ENCODE measurements around the gene RHOBTB3. TPM values are rescaled to one million over a fixed set of nuclear protein-coding genes. Genes with fewer than 3 reads are reported as not detected.
A peak's percentile ranks its signal among the peaks of the same experiment; 100 is the strongest.
"Not testable (repeated sequence)": the region's sequence is repeated elsewhere in the genome, so short reads cannot be mapped to it uniquely, and the experiment has no call there.

RHOBTB3 gene
- polyA plus RNA-seq, 4 donors: 5.8 to 42.2 (median 12.1) TPM

DNA sequence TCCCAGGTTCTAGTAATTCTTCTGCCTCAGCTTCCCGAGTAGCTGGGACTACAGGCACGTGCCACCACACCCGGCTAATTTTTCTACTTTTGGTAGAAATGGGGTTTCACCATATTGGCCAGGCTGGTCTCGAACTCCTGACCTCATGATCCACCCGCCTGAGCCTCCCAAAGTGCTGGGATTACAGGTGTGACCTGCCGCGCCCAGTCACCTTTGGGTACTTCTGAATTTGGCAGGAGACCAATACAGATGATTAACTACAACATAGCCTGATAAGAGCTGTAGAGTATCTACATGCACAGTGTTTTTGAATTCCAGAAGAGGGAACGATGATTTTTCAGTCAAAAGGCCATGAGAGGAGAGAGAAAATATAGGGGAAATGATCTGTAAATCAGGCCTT lies 81.9 kb downstream of the RHOBTB3 start:
- H3K4me1 ChIP-seq (ENCODE audit: control insufficient read depth in 3 of 3, insufficient read depth in 2 of 3, low read depth in 1 of 3, low read length in 2 of 3): peaks cover 21 to 55% (median 35%) of the 10 kb centered on the region in 3 donors
- not testable (repeated sequence) for FAIRE-seq; H3K27ac ChIP-seq (ENCODE audit: low read depth in 1 of 3, low read length in 2 of 3); H3K4me3 ChIP-seq (ENCODE audit: low read depth in 1 of 3, low read length in 3 of 3); H3K9me3 ChIP-seq (ENCODE audit: control insufficient read depth in 2 of 2, insufficient read depth in 1 of 2, low read depth in 1 of 2, low read length in 1 of 2); H3K27me3 ChIP-seq (ENCODE audit: control insufficient read depth in 3 of 3, insufficient read depth in 3 of 3, low read length in 3 of 3)
- DNase-seq: peak; percentile 28 to 85
- WGBS, 3 donors: 22 to 71% (median 42%) methylated on average over 8 of the region's 8 CpGs
- peaks cover 2 to 40% (median 7%) of the 10 kb centered on the region in 3 donors for H3K36me3 ChIP-seq (ENCODE audit: control insufficient read depth in 3 of 3, insufficient read depth in 2 of 3, low read depth in 1 of 3, low read length in 3 of 3)

DNA sequence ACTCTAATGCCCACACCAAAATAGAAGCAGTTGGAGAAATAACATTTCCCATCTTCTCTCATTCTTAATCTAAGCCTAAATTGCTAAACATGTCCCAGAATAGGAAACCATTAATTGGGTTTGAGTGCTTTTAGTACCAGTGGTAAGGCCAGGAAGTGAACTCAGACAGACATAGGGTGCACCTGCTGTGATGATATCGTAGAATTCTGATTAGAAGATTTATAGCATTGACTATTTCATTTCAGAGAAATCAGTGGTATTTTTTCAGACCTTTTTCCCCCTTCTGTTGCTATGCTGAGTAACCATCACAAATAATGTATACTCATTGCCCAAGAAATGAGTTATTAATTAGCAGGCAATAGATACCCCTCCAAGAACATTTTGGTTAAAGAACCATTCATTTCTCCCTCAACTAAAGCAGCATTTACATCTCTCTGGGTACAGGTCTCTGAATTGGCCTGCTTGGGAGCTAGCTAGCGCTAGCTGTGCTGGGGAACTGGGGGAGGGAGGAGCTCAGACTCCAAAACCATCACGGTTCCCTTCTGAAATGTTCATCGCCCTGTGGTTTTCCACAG lies 84.1 kb downstream of the RHOBTB3 start:
- Histone ChIP-seq H3K27me3 (ENCODE audit: control insufficient read depth in 3 of 3, insufficient read depth in 3 of 3, low read length in 3 of 3) (no peaks in the 10 kb centered on the region), H3K4me1 (ENCODE audit: control insufficient read depth in 3 of 3, insufficient read depth in 2 of 3, low read depth in 1 of 3, low read length in 2 of 3) (peaks cover 8 to 42% (median 22%) of the 10 kb centered on the region in 3 donors), H3K27ac (ENCODE audit: low read depth in 1 of 3, low read length in 2 of 3) (peak overlapping the region in 1 of 3 donors; percentile 30), H3K9me3 (ENCODE audit: control insufficient read depth in 2 of 2, insufficient read depth in 1 of 2, low read depth in 1 of 2, low read length in 1 of 2) (no peaks in the 10 kb centered on the region), H3K4me3 (ENCODE audit: low read depth in 1 of 3, low read length in 3 of 3) (no peak overlapping the region), H3K36me3 (ENCODE audit: control insufficient read depth in 3 of 3, insufficient read depth in 2 of 3, low read depth in 1 of 3, low read length in 3 of 3) (peaks cover 2 to 39% (median 7%) of the 10 kb centered on the region in 3 donors)
- DNase-seq (no peak), FAIRE-seq (no peak)
- WGBS, 3 donors: 69 to 84% (median 72%) methylated on average over 4 of the region's 4 CpGs

DNA sequence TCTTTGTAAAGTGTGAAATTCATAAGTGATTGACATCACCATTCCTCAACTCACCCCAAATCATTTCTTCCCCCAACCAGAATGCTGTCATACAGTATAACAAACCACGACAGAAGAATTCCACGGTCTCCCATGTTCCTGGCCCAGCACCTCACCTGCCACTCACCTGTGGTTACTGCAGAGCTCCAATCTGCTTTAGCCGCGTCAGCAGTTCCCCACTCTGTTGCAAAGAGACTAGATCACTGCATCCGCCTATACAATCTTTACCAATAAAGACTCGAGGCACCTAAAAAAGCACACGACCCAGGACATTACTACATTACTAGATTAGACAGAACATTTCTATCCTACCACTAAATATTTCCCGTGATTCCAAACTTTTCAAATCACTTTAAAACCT lies 85.2 kb downstream of the RHOBTB3 start:
- no peak for DNase-seq
- H3K4me3 ChIP-seq (ENCODE audit: low read depth in 1 of 3, low read length in 3 of 3): no peak overlapping the region
- no peak for FAIRE-seq
- no peak overlapping the region for H3K27ac ChIP-seq (ENCODE audit: low read depth in 1 of 3, low read length in 2 of 3)
- peaks cover 2 to 44% (median 6%) of the 10 kb centered on the region in 3 donors for H3K36me3 ChIP-seq (ENCODE audit: control insufficient read depth in 3 of 3, insufficient read depth in 2 of 3, low read depth in 1 of 3, low read length in 3 of 3)
- peaks cover 5 to 32% (median 17%) of the 10 kb centered on the region in 3 donors for H3K4me1 ChIP-seq (ENCODE audit: control insufficient read depth in 3 of 3, insufficient read depth in 2 of 3, low read depth in 1 of 3, low read length in 2 of 3)
- H3K27me3 ChIP-seq (ENCODE audit: control insufficient read depth in 3 of 3, insufficient read depth in 3 of 3, low read length in 3 of 3): no peaks in the 10 kb centered on the region
- no peaks in the 10 kb centered on the region for H3K9me3 ChIP-seq (ENCODE audit: control insufficient read depth in 2 of 2, insufficient read depth in 1 of 2, low read depth in 1 of 2, low read length in 1 of 2)
- 88 to 92% (median 90%) methylated on average over 8 of the region's 8 CpGs for WGBS, 3 donors

DNA sequence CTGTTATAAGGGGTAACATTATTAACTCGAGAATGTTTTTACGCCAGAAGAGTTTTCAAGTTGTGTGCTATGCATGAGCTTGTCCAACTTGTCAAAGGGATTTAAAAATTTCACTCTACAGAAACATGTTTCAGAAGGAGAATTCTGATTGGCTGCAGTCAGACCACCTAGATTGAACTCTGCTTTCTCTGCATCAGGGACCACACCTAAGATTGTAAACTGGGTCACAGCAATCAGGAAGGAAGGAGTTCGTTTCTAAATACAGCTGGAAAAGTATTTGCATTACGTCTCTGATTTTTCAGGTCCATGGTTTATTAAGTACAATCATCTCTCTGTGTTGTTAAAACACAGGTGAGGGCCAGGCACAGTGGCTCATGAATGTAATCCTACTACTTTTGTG lies 85.6 kb downstream of the RHOBTB3 start:
- DNase-seq (peak; percentile 70 to 76), FAIRE-seq (no peak)
- Histone ChIP-seq H3K36me3 (ENCODE audit: control insufficient read depth in 3 of 3, insufficient read depth in 2 of 3, low read depth in 1 of 3, low read length in 3 of 3) (peaks cover 2 to 43% (median 6%) of the 10 kb centered on the region in 3 donors), H3K27me3 (ENCODE audit: control insufficient read depth in 3 of 3, insufficient read depth in 3 of 3, low read length in 3 of 3) (no peaks in the 10 kb centered on the region), H3K4me3 (ENCODE audit: low read depth in 1 of 3, low read length in 3 of 3) (peak overlapping the region in 1 of 3 donors; percentile 47), H3K9me3 (ENCODE audit: control insufficient read depth in 2 of 2, insufficient read depth in 1 of 2, low read depth in 1 of 2, low read length in 1 of 2) (no peaks in the 10 kb centered on the region), H3K4me1 (ENCODE audit: control insufficient read depth in 3 of 3, insufficient read depth in 2 of 3, low read depth in 1 of 3, low read length in 2 of 3) (peaks cover 5 to 32% (median 17%) of the 10 kb centered on the region in 3 donors), H3K27ac (ENCODE audit: low read depth in 1 of 3, low read length in 2 of 3) (peak overlapping the region; percentile 27 to 68 (median 43))
- 34 to 52% (median 51%) methylated on average over 4 of the region's 4 CpGs for WGBS, 3 donors

DNA sequence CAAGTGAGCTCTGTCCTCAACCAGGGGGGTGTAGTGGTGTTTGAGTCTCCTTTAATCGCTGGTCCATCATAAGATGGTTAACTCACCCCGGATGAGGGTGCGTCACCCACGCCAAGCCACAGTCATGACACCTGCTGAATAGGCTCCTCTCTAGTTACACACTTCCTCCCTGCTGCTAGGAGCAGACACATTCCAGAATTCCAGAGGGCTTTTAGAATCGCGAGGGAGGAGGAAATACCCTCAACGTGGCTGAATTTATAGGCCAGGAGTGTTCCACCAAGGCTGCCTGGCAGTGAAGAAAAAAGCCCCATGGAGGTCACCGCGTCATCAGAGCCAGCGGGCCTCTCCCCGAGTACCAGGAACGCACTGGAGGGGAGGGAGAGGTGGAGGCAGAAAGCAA lies 86.3 kb downstream of the RHOBTB3 start:
- FAIRE-seq (no peak), DNase-seq (no peak)
- H3K27me3 ChIP-seq (ENCODE audit: control insufficient read depth in 3 of 3, insufficient read depth in 3 of 3, low read length in 3 of 3): no peaks in the 10 kb centered on the region
- 34 to 56% (median 46%) methylated on average over 12 of the region's 12 CpGs for WGBS, 3 donors
- H3K27ac ChIP-seq (ENCODE audit: low read depth in 1 of 3, low read length in 2 of 3): peak overlapping the region; percentile 27 to 68 (median 43)
- H3K36me3 ChIP-seq (ENCODE audit: control insufficient read depth in 3 of 3, insufficient read depth in 2 of 3, low read depth in 1 of 3, low read length in 3 of 3): peaks cover 2 to 37% (median 6%) of the 10 kb centered on the region in 3 donors
- H3K4me1 ChIP-seq (ENCODE audit: control insufficient read depth in 3 of 3, insufficient read depth in 2 of 3, low read depth in 1 of 3, low read length in 2 of 3): peaks cover 2 to 26% (median 17%) of the 10 kb centered on the region in 3 donors
- H3K4me3 ChIP-seq (ENCODE audit: low read depth in 1 of 3, low read length in 3 of 3): peak overlapping the region in 1 of 3 donors; percentile 47
- H3K9me3 ChIP-seq (ENCODE audit: control insufficient read depth in 2 of 2, insufficient read depth in 1 of 2, low read depth in 1 of 2, low read length in 1 of 2): no peaks in the 10 kb centered on the region

DNA sequence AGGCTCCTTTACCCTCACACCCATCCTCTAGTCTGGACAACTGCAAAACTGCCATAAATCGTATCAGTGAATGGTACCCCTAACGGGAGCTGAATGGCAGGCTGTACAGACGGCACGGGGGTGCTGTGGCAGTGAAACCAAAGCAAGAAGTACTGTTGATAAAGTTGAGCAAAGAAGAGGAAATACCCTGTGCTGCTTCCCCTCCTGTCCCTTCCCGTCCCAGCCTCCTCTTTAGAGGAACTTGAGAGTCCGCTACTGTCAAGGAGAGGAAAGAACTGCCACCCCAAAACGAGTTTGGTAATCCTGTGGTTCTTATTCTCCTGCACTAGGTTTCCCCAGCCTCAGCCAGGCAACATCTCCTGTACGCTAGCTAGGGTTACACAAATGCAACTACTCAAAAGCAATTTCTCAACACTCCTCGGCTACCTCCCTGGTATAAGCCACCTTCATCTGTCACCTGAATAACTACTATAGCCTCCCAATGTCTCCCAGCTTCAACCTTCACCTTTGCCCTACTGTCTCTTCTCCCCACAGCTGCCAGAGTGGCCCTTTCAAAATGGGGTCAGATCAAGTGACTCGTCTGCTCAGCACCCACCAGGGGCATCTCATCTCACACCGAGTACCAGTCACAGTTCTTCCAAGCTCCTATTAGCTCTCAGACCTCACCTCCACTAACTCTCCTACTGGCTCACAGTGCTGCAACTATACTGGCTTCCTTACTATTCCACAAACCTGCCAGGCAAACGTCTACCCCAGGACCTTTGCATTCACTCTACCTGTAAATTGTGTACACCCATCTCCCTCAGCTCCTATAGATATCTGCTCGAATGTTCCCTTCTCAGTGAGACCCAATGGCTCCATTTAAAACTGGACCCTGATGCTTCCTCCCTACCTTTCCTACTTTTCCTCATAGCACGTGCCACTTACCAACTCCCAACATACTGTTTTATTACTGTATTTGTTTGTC lies 87.3 kb downstream of the RHOBTB3 start:
- Histone ChIP-seq H3K36me3 (ENCODE audit: control insufficient read depth in 3 of 3, insufficient read depth in 2 of 3, low read depth in 1 of 3, low read length in 3 of 3) (peaks cover 2 to 37% (median 6%) of the 10 kb centered on the region in 3 donors), H3K4me1 (ENCODE audit: control insufficient read depth in 3 of 3, insufficient read depth in 2 of 3, low read depth in 1 of 3, low read length in 2 of 3) (peaks cover 2 to 26% (median 23%) of the 10 kb centered on the region in 3 donors), H3K9me3 (ENCODE audit: control insufficient read depth in 2 of 2, insufficient read depth in 1 of 2, low read depth in 1 of 2, low read length in 1 of 2) (no peaks in the 10 kb centered on the region), H3K4me3 (ENCODE audit: low read depth in 1 of 3, low read length in 3 of 3) (peak overlapping the region in 2 of 3 donors; percentile 14 to 47), H3K27me3 (ENCODE audit: control insufficient read depth in 3 of 3, insufficient read depth in 3 of 3, low read length in 3 of 3) (no peaks in the 10 kb centered on the region), H3K27ac (ENCODE audit: low read depth in 1 of 3, low read length in 2 of 3) (peak overlapping the region; percentile 0 to 43 (median 43))
- peak in 1 of 2 donors; percentile 35 for DNase-seq
- WGBS, 3 donors: 57 to 61% (median 61%) methylated on average over 14 of the region's 14 CpGs
- FAIRE-seq: no peak

DNA sequence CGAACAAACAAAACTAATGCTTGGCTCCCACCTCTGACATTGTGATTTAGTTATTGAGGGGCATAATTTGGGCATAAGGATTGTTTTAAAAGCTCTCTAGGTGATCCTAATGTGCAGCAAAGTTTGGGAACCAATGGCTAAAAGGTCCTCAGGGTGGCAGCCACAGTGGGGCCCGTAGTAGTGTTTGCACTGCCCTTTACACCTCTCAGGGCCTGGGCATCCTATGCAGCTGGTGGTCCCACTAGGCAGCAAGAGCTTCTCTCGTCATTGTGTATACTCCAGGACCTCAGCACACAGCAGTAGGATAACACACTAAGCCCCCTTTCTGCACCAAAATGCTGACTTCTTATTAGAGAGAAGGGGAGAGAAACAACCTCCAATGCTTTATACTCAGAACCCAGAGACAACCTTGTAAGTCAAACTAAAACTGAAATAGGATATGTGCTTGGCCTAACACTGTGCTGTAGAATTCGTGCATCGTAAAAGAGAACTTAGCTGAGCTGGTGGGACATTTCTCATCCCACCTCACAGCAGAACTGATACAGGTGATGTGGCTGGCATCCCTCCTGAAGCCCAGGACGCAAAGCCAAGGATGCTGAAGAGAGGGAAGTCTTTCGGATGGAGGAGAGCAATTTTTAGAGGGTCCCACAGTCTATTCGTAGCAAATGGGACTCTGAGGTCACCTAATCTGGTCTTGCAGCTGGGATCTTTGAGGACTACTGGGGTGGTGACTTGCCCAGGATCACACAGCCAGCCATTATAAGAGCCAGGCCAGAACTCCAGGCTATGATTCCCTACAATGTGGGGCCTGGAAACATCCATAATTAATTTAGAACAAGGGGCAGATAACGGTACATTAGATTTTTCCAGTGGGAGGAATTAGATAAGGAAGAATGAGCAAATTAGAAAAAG lies 90.2 kb downstream of the RHOBTB3 start:
- 33 to 35% (median 34%) methylated on average over 9 of the region's 9 CpGs for WGBS, 3 donors
- FAIRE-seq (no peak), DNase-seq (no peak)
- Histone ChIP-seq H3K4me3 (ENCODE audit: low read depth in 1 of 3, low read length in 3 of 3) (peak overlapping the region; percentile 71 to 87 (median 80)), H3K27me3 (ENCODE audit: control insufficient read depth in 3 of 3, insufficient read depth in 3 of 3, low read length in 3 of 3) (no peaks in the 10 kb centered on the region), H3K9me3 (ENCODE audit: control insufficient read depth in 2 of 2, insufficient read depth in 1 of 2, low read depth in 1 of 2, low read length in 1 of 2) (no peaks in the 10 kb centered on the region), H3K4me1 (ENCODE audit: control insufficient read depth in 3 of 3, insufficient read depth in 2 of 3, low read depth in 1 of 3, low read length in 2 of 3) (peaks cover 8 to 49% (median 23%) of the 10 kb centered on the region in 3 donors), H3K27ac (ENCODE audit: low read depth in 1 of 3, low read length in 2 of 3) (peak overlapping the region; percentile 87 to 98 (median 93)), H3K36me3 (ENCODE audit: control insufficient read depth in 3 of 3, insufficient read depth in 2 of 3, low read depth in 1 of 3, low read length in 3 of 3) (peaks cover 0 to 24% (median 0%) of the 10 kb centered on the region in 3 donors)

Measured in small intestine (tissue), 7 donors.